Activated CD8-positive, alpha-beta memory T cell treated with anti-CD3 and anti-CD28 coated beads, Interleukin-2, amount 50 U/mL, for 24 hours (primary cell): Measurements from ENCODE around the gene AMFR.

Source experiments
- DNase-seq: peaks from one replicate; pipeline ENCODE4 v3.0.0-alpha.2; 2020; ENCODE audit errors: extremely low read depth

AMFR gene

GRCh38 chr16:56362706-56363105 lies 62.6 kb downstream of the AMFR start:
- no peak for DNase-seq

GRCh38 chr16:56362057-56362655 lies 63.2 kb downstream of the AMFR start:
- DNase-seq, result no peak

DNA sequence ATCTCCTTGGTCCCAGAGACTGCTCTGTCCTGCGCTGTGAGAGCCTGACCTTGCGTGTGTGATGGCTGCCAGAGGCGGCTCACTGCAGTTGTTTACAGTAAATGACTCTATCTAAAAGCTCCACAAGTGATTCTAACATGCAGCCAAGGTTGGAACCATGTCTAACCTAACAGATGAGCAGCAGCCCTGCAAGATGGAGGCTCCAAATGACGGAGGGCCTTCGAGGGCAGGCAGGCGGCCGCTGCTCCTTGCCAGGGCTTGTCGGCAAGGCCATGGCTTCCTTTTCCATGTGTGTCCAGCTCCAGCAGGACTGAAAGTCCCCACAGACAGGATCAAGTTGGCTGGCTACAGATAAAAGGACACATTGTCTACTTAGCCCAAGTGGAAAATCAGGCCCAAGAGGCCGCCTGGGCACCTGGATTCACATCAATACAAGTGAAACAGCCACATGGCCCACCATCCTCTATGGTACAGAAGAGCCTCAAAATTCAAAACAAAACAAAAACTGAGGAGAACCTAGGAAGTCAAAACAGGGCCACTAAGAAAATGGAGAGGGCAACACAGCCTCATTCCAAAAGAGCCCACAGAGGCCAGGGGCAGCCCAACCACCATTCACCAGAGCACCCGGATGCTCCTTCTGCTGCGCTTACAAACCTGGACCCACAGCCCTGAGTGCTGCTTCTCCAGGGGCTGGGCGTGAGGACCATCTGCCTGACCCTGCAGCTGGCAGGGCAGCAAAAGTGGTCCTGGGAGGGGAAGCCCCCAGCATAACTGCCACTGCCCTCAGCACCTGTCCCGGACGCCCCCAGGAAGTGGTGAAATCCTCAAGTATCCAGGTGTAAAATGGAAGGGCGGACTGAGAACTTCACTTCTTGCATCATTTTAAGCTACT lies 65.0 kb downstream of the AMFR start:
- DNase-seq, result no peak

GRCh38 chr16:56357765-56358322 lies 67.5 kb downstream of the AMFR start:
- DNase-seq, result no peak

DNA sequence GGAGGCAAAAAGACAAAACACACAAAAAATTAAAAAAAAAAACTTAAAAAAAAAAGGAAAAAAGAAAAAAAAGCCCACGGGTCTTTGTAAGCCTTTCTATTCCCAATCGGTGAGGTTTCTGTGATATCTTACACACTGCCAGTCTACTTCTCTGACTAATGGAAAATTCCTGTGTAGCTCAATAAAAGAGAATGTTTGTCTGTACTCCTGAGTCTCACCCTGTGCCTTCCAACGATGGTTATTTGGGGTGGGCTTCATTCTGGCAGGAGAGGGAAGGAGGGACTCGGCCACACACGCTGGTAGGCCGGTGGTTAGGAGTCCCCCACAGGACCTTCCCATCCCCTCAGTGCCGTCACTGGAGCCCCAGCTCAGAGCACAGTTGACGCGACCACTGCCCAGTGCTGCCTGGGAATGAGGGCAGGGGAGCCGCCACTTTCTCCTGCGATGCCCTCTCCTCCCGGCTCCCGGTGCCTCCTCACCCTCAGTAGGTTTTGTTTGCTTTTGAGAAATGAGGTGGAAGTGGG lies 68.0 kb downstream of the AMFR start:
- no peak for DNase-seq

GRCh38 chr16:56356276-56357240 lies 68.8 kb downstream of the AMFR start:
- no peak for DNase-seq

- no peak for DNase-seq
Observed at GRCh38 chr16:56355786-56356275, 69.5 kb downstream of the AMFR start.

GRCh38 chr16:56355221-56355620 lies 70.1 kb downstream of the AMFR start:
- DNase-seq, result no peak

DNA sequence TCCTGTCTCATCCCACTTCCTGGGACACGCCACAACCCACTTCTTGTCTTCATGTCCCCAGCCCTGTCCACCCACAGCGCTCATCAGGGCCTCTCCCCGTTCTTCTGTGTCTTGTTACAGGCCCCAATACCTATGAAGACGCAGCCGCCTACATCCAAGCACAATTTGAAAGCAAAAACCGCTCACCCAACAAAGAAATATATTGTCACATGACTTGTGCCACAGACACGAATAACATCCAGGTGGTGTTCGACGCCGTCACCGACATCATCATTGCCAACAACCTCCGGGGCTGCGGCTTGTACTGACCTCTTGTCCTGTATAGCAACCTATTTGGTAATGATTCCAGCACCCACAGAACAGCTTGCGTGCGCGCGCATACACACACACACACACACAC lies 70.6 kb downstream of the AMFR start:
- no peak for DNase-seq

GRCh38 chr16:56354016-56354415 lies 71.3 kb downstream of the AMFR start:
- DNase-seq, result no peak

GRCh38 chr16:56353054-56353921 lies 72.1 kb downstream of the AMFR start:
- DNase-seq, result no peak

DNA sequence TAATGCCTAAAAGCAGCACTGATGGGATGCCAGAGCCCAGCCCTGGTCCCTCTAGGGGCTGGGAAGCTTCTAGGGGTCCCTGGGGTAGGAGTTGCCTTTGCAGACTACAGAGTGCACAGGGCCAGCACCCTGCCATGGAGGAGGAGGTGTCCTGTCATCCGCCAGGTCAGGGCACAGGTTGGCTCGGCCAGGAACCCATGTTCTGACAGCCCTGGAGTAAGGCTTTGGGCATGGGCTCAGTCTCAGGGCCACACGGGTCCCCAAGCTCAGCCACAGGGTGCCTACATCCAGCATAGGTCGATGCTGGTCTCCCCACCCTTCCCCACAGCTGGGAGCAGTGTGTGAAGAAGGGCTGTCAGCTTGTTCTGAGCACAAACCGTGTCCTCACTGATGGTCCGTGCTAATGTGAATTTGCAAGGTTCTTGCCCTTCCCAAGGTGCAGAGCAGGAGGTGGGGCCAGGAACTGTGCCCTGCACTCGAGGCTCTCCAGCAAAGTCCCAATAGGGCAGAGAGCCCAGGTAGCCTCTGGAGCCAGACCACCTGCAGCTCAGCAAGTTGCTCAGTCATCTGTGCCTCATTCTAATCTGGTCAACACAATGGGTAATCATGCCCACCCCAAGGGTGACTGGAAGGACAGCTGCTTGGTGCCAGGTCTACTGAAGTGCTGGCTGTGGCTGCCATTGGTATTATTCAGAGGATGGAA lies 72.8 kb downstream of the AMFR start:
- DNase-seq, result no peak

- DNase-seq, result no peak
Observed at GRCh38 chr16:56351481-56351880, 73.9 kb downstream of the AMFR start.

DNA sequence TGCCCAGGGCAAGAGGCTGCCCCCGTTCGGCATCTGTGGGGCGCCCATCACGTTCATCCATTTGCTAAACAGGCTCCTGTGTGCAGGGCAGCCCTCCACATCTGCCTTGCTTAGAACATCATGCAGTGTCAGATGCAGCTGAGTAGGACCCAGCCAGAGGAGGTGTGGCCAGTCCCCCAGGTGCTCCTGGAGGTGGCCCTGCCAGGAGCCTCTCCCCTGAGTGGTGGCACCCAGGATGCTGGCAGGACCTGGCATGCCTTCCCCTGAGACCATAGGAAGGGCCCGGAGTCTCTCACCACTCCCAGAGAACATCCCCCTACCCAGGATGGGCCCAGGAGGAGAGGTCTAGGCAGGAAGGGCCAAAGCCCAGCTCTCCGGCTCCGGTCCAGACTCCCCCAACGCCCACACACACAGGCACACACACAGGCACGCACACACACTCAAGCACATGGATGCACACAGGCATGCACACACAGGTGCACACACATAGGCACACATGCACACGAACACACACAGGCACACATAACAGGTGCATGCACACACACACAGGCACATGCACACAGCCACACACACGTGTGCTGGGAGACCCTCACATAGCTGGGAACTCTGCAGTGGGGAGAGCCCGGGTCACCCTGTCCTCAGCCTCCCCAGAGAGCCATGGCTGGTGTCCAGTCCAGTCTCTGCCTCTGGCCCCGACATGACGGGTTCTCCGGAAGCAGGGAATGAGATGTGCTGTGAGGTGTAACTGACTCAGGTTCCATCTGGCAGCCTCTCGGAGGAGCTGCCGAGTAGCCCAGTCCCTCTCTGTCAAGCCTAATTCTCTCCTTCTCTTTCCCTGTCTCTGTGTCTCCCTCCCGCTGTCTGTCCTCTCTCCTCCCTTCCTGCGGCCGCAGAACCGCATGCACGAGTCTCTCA lies 74.6 kb downstream of the AMFR start:
- no peak for DNase-seq

DNA sequence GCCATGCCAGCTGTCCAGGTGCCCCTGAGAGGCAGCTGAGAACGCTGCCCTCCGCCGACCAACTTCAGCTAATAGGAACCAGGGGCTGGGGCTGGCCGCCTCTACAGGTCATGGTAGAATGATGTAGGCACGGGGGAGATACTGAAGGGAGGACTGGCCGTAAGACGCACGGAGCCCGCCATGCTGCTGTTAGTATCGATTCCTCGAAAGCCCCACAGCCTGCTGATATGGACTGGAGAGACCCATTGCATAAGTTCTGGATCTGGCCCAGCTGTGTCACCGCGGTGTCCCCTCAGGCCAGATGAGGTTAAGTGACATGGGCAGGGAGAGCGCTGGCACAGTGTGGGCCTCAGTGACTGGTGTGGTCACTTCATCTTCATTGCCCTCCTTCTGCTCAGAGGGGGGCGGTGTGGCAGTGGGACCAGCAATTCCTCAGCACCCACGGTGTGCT lies 75.6 kb downstream of the AMFR start:
- DNase-seq, result no peak

- no peak for DNase-seq
Observed at GRCh38 chr16:56349086-56349415, 76.3 kb downstream of the AMFR start.

GRCh38 chr16:56348168-56349085 lies 76.9 kb downstream of the AMFR start:
- no peak for DNase-seq

- DNase-seq, result no peak
Observed at GRCh38 chr16:56347670-56348069, 77.7 kb downstream of the AMFR start.
